NCI-H748 (cell line): Measurements from ENCODE around the gene PIGU.
"Not testable (repeated sequence)": the region's sequence is repeated elsewhere in the genome, so short reads cannot be mapped to it uniquely, and the experiment has no call there.

Source experiments
- DNase-seq: peaks from one replicate; lab custom pipeline; 2025; ENCODE audit not compliant: unreplicated experiment; lab: John Stamatoyannopoulos, UW

The PIGU gene

GRCh38 chr20:34516247-34517113 is 160.4 kb downstream of the PIGU start, which contains the start of gene DYNLRB1:
DYNLRB1 (plus strand) TSS chr20:34516422; CDS start chr20:34516459, 37 bp downstream.
- DNase-seq = peak; percentile 98

GRCh38 chr20:34515484-34516246 is 161.2 kb downstream of the PIGU start:
- peak; percentile 79 for DNase-seq

GRCh38 chr20:34514897-34515483 is 161.9 kb downstream of the PIGU start:
- no peak for DNase-seq

DNA sequence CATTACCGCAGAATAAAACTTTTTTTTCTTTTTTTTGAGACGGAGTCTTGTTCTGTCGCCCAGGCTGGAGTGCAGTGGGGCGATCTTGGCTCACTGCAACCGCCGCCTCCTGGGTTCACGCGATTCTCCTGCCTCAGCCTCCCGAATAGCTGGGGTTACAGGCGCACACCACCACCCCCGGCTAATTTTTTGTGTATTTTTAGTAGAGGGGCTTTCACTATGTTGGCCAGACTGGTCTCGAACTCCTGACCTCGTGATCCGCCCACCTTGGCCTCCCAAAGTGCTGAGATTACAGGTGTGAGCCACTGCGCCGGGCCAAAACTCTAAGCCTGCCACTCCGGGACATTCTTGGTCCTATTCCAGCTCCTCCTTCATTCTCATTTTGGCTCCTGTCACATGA is 162.9 kb downstream of the PIGU start:
- DNase-seq = not testable (repeated sequence)

DNA sequence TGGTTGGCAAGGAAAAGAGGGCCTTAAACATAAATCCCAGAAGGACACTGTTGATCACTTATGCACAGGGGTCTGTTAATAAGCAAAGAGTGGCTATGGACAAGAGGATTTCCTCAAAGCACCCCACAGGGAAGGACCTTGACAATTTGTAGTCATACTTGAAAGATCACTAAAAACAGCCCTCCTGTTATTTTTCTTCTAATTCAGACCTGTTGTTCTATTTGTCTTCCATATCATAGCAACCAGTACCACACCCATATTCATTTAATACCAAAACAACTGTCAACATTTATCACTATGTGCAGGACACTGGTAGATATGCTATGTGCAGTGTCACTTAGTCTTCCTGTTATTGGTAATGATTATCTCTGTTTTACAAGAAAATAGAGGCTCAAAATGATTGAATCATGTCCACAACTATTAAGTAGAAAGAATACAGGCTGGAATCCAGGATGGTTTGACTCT is 163.9 kb downstream of the PIGU start:
- DNase-seq = peak; percentile 52

GRCh38 chr20:34512266-34512954 is 164.5 kb downstream of the PIGU start:
- DNase-seq = no peak

GRCh38 chr20:34511891-34512265 is 165.0 kb downstream of the PIGU start:
- no peak for DNase-seq

- DNase-seq = no peak
Measured at GRCh38 chr20:34510575-34510974, 166.3 kb downstream of the PIGU start.
